GM12874 (cell line): ENCODE results near the gene MBOAT1.

ENCODE experiments used
- CTCF ChIP-seq: IDR thresholded peaks from 2 replicates; pipeline ENCODE4 v1.5.1; 2011; ENCODE audit warnings: low read depth, mild to moderate bottlenecking, control low read depth, low read length, moderate library complexity; ENCODE audit not compliant: insufficient read depth

Gene MBOAT1

GRCh38 chr6:20198156-20198774 is 14.0 kb downstream of the MBOAT1 start:
- no peak for TF ChIP-seq CTCF

GRCh38 chr6:20197251-20197650 is 15.0 kb downstream of the MBOAT1 start:
- no peak for TF ChIP-seq CTCF

GRCh38 chr6:20192625-20193024 is 19.6 kb downstream of the MBOAT1 start:
- TF ChIP-seq CTCF: no peak

- no peak for TF ChIP-seq CTCF
These were observed 20.3 kb downstream of the MBOAT1 start for GRCh38 chr6:20191992-20192391.

GRCh38 chr6:20188630-20189075 is 23.6 kb downstream of the MBOAT1 start:
- TF ChIP-seq CTCF: no peak

GRCh38 chr6:20186981-20187380 is 25.3 kb downstream of the MBOAT1 start:
- TF ChIP-seq CTCF: no peak

- no peak for TF ChIP-seq CTCF
These were observed 28.6 kb downstream of the MBOAT1 start for GRCh38 chr6:20183706-20184105.
